Neutrophil (primary cell): ENCODE results near the gene RPS6KB2.
A peak's percentile ranks its signal among the peaks of the same experiment; 100 is the strongest.

Source experiments
- H3K27ac ChIP-seq: fragments of 200-600 bp; sonication (generic); 2 replicates; pipeline ENCODE4 v1.5.1; 2016; ENCODE audit warnings: mild to moderate bottlenecking, moderate library complexity
- H3K27me3 ChIP-seq: fragments of 200-600 bp; sonication (generic); 2 replicates; pipeline ENCODE4 v1.6.0; 2016; ENCODE audit warnings: mild to moderate bottlenecking
- H3K36me3 ChIP-seq: fragments of 200-600 bp; sonication (generic); 2 replicates; pipeline ENCODE4 v1.5.1; 2017
- H3K4me1 ChIP-seq, 2 experiments: fragments of 200-600 bp in 1 of 2; sonication (generic) in 1 of 2; 1 replicate in 1 of 2; 2 replicates in 1 of 2; pipeline versions ENCODE4 v1.5.1 to v1.6.1; 2013 to 2016; ENCODE audit warnings: low read depth in 1 of 2, low read length in 1 of 2, mild to moderate bottlenecking in 1 of 2, moderate library complexity in 1 of 2; ENCODE audit not compliant: control insufficient read depth in 1 of 2, insufficient read depth in 1 of 2
- H3K4me3 ChIP-seq, 2 experiments: fragments of 200-600 bp in 1 of 2; sonication (generic) in 1 of 2; 1 replicate in 1 of 2; 2 replicates in 1 of 2; pipeline ENCODE4 v1.5.1; 2013 to 2016; ENCODE audit warnings: low read depth in 1 of 2, low read length in 1 of 2, mild to moderate bottlenecking in 1 of 2, moderate library complexity in 1 of 2
- H3K9me3 ChIP-seq: fragments of 200-600 bp; sonication (generic); 2 replicates; pipeline ENCODE4 v1.5.1; 2016
- CTCF ChIP-seq: fragments of 200-600 bp; sonication (generic); IDR thresholded peaks from 2 replicates; pipeline ENCODE4 v1.5.1; 2016; ENCODE audit warnings: antibody characterized with exemption

RPS6KB2 gene

GRCh38 chr11:67428052-67429001 lies at the start of gene RPS6KB2:
Gene RPS6KB2, plus strand, starts transcription at chr11:67428494. Its CDS starts 52 bp downstream, at chr11:67428546.
- Histone ChIP-seq H3K4me1 (peaks cover 18 to 25% of the 10 kb centered on the region in 2 experiments), H3K36me3 (peaks cover 38% of the 10 kb centered on the region), H3K27ac (peak within 1 kb of the TSS; percentile 81), H3K4me3 (peak within 1 kb of the TSS; percentile 74 to 78), H3K9me3 (no peaks in the 10 kb centered on the region), H3K27me3 (no peaks in the 10 kb centered on the region)
- peak; percentile 40 for TF ChIP-seq CTCF

- TF ChIP-seq CTCF = no peak
- Histone ChIP-seq H3K4me3 (no peak overlapping the region), H3K9me3 (no peaks in the 10 kb centered on the region), H3K36me3 (no peaks in the 10 kb centered on the region), H3K4me1 (peaks cover 48 to 55% of the 10 kb centered on the region in 2 experiments), H3K27ac (no peak overlapping the region), H3K27me3 (peaks cover 12% of the 10 kb centered on the region)
Observed at GRCh38 chr11:67378544-67378943, 49.8 kb upstream of the RPS6KB2 start.

GRCh38 chr11:67379061-67380058 lies 48.9 kb upstream of the RPS6KB2 start:
- H3K27ac ChIP-seq = no peak overlapping the region
- H3K27me3 ChIP-seq = peaks cover 12% of the 10 kb centered on the region
- no peaks in the 10 kb centered on the region for H3K9me3 ChIP-seq
- no peaks in the 10 kb centered on the region for H3K36me3 ChIP-seq
- H3K4me3 ChIP-seq = no peak overlapping the region
- peaks cover 42 to 47% of the 10 kb centered on the region in 2 experiments for H3K4me1 ChIP-seq
- TF ChIP-seq CTCF = no peak

GRCh38 chr11:67381244-67381972 lies 46.9 kb upstream of the RPS6KB2 start:
- H3K4me3 ChIP-seq = peak overlapping the region; percentile 44 to 51
- peaks cover 36 to 41% of the 10 kb centered on the region in 2 experiments for H3K4me1 ChIP-seq
- no peaks in the 10 kb centered on the region for H3K9me3 ChIP-seq
- TF ChIP-seq CTCF = peak; percentile 25
- H3K27me3 ChIP-seq = no peaks in the 10 kb centered on the region
- peak overlapping the region; percentile 84 for H3K27ac ChIP-seq
- no peaks in the 10 kb centered on the region for H3K36me3 ChIP-seq
